Gastroesophageal sphincter (tissue), 3 donors: ENCODE measurements around the gene ACSS1.

ENCODE experiments used
- EP300 ChIP-seq: sonication (generic); formaldehyde crosslinking; IDR thresholded peaks from one replicate; pipeline ENCODE4 v1.6.1; 2017; ENCODE audit warnings: antibody characterized with exemption, mild to moderate bottlenecking
- POLR2A ChIP-seq, 2 donors: fragments of 450-650 bp; IDR thresholded peaks; one replicate each; pipeline ENCODE4 v1.6.1; 2017; ENCODE audit warnings: antibody characterized with exemption in 2 of 2, mild to moderate bottlenecking in 2 of 2, moderate library complexity in 1 of 2
- POLR2AphosphoS5 ChIP-seq: sonication (generic); formaldehyde crosslinking; IDR thresholded peaks from one replicate; pipeline ENCODE4 v1.6.1; 2017; ENCODE audit warnings: antibody characterized with exemption
- TF ChIP-seq, protein P1 (sequence below), 4 experiments: fragments of 200-600 bp in 2 of 4; fragments of 450-650 bp in 2 of 4; sonication (generic) in 1 of 4; IDR thresholded peaks; one replicate each; pipeline ENCODE4 v1.5.1; 2017 to 2019; ENCODE audit warnings: antibody characterized with exemption in 4 of 4, mild to moderate bottlenecking in 2 of 4, moderate library complexity in 2 of 4

DNA sequence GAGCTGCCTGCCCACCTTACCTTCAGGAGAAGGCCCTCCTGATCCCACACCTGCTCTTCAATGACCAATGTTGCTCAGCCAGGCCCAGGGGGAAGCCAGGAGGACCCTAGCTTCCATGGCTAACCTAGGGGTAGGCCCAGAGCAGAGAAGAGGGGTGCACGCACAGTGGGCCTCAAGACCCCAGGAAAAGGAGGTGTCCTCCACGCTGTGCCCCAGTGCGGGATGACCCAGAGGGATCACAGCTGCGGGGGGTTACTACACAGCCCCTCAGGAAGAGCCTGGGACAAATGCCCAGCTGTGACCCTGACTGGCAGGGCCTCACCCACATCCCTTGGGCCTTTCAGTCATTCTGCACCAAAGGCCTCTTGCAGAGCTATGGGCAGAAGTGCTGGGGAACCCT is 33.8 kb downstream of the ACSS1 start:
- TF ChIP-seq, protein P1, sequence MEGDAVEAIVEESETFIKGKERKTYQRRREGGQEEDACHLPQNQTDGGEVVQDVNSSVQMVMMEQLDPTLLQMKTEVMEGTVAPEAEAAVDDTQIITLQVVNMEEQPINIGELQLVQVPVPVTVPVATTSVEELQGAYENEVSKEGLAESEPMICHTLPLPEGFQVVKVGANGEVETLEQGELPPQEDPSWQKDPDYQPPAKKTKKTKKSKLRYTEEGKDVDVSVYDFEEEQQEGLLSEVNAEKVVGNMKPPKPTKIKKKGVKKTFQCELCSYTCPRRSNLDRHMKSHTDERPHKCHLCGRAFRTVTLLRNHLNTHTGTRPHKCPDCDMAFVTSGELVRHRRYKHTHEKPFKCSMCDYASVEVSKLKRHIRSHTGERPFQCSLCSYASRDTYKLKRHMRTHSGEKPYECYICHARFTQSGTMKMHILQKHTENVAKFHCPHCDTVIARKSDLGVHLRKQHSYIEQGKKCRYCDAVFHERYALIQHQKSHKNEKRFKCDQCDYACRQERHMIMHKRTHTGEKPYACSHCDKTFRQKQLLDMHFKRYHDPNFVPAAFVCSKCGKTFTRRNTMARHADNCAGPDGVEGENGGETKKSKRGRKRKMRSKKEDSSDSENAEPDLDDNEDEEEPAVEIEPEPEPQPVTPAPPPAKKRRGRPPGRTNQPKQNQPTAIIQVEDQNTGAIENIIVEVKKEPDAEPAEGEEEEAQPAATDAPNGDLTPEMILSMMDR (IDR thresholded peaks at IDR 0.05) = no peak
- TF ChIP-seq POLR2AphosphoS5 = no peak
- no peak for TF ChIP-seq EP300
- TF ChIP-seq POLR2A (IDR thresholded peaks at IDR 0.05) = no peak
